ENCODE measurements around the gene PLA2G12A. TPM values are rescaled to one million over a fixed set of nuclear protein-coding genes. Genes with fewer than 3 reads are reported as not detected.

PLA2G12A gene
- total and polyA plus RNA-seq, 9 of the 15 experiments (the other 6 are each of a cell fraction or from before 2014, with no cell fraction given): 24.2 to 226 (median 80.5) TPM

GRCh38 chr4:109729718-109730618 is at the start of gene PLA2G12A (continued):
- peak; percentile 77 for TF ChIP-seq GMEB1 (CRISPR knock-in tag; IDR thresholded peaks at IDR 0.05)
- TF ChIP-seq HINFP (tag; conservative IDR thresholded peaks at IDR 0.05; ENCODE audit: low read depth): no peak
- no peak for TF ChIP-seq FOXP1 (CRISPR knock-in tag; IDR thresholded peaks at IDR 0.05)
- TF ChIP-seq GATAD2B (IDR thresholded peaks at IDR 0.05; ENCODE audit: borderline replicate concordance): peak; percentile 50; the same call in 1 of the 2 replicates
- TF ChIP-seq EGR1 (conservative IDR thresholded peaks at IDR 0.05): 0 out of 2 replicates have a peak, but pooled peaks have one; percentile 14
- no peak for TF ChIP-seq NFRKB (IDR thresholded peaks at IDR 0.05; ENCODE audit: low read depth)
- no peak for TF ChIP-seq U2AF1 (optimal IDR thresholded peaks at IDR 0.05; ENCODE audit: low read depth, low read length)
- TF ChIP-seq E2F4 (CRISPR knock-in tag; IDR thresholded peaks at IDR 0.05; ENCODE audit: low read depth): peak; percentile 49; the same call in 1 of the 2 replicates
- no peak for TF ChIP-seq ZHX1 (conservative IDR thresholded peaks at IDR 0.05; ENCODE audit: low read length)
- TF ChIP-seq CHD1 (IDR thresholded peaks at IDR 0.05; ENCODE audit: low read length): peak; percentile 56
- TF ChIP-seq POLR2H (tag; IDR thresholded peaks at IDR 0.05; ENCODE audit: low read depth): no peak

All from K562 (cell line).